Esophagus squamous epithelium (tissue), 4 donors: ENCODE data around the gene ZC3H7B.

Source experiments
- POLR2A ChIP-seq, 4 donors: fragments of 450-650 bp; IDR thresholded peaks; one replicate each; pipeline ENCODE4 v1.6.1; 2017; ENCODE audit warnings: antibody characterized with exemption in 4 of 4, mild to moderate bottlenecking in 4 of 4, moderate library complexity in 3 of 4
- TF ChIP-seq, protein P1 (sequence below), 6 experiments: fragments of 450-650 bp in 4 of 6; fragments of 200-600 bp in 2 of 6; sonication (generic) in 2 of 6; IDR thresholded peaks; one replicate each; pipeline ENCODE4 v1.5.1; 2016 to 2019; ENCODE audit warnings: antibody characterized with exemption in 6 of 6, mild to moderate bottlenecking in 4 of 6, moderate library complexity in 4 of 6

DNA sequence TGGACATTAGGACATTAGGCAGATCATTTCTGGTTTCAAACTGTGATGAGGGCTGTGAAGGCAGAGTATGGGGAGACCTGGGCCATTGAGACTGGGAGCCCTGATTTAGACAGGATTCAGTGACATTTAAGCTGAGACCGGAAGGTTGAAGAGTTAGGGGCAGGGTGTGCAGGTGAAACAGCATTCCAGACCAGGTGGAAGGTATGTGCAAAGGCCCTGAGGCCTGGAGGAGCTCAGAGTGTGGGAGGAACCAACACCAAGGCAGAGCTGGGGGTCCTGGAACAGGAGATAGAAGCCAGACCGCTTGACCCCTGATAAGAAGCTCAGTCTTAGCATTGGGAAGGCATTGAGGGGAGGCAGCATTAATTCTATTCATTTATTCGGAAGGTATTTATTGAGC, 32.5 kb downstream of the ZC3H7B start:
- TF ChIP-seq, protein P1, sequence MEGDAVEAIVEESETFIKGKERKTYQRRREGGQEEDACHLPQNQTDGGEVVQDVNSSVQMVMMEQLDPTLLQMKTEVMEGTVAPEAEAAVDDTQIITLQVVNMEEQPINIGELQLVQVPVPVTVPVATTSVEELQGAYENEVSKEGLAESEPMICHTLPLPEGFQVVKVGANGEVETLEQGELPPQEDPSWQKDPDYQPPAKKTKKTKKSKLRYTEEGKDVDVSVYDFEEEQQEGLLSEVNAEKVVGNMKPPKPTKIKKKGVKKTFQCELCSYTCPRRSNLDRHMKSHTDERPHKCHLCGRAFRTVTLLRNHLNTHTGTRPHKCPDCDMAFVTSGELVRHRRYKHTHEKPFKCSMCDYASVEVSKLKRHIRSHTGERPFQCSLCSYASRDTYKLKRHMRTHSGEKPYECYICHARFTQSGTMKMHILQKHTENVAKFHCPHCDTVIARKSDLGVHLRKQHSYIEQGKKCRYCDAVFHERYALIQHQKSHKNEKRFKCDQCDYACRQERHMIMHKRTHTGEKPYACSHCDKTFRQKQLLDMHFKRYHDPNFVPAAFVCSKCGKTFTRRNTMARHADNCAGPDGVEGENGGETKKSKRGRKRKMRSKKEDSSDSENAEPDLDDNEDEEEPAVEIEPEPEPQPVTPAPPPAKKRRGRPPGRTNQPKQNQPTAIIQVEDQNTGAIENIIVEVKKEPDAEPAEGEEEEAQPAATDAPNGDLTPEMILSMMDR (IDR thresholded peaks at IDR 0.05), result no peak
- no peak for TF ChIP-seq POLR2A (IDR thresholded peaks at IDR 0.05)
